Measurements from ENCODE around the gene ARHGAP12. TPM values are rescaled to one million over a fixed set of nuclear protein-coding genes. Genes with fewer than 3 reads are reported as not detected.

Gene ARHGAP12
- polyA plus RNA-seq, 1 of the 3 experiments (the other 2 are of a cell fraction), result 8.6 TPM

DNA sequence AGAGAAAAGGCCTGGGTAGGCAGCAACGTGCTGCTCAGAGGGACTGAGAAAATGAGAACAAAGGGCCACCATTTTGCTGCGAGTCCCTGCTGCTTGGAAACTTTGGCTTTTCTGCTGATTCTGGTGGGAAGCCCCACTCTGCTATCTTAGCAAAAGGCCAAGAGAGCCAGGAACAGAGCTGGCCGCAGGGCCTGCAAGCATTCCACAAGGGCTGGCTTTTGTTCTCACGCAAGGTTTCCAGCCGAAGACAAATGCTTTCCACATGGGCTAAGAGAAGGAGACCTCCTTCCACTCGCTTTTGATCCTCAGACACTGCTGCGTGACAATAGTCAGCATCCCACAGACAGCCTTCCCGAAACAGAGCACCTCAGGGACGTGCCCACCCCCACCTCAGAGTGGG is 163.1 kb downstream of the ARHGAP12 start:
- H2AFZ ChIP-seq (ENCODE audit: low read depth), result no peak overlapping the region
- H3K4me1 ChIP-seq (ENCODE audit: control insufficient read depth in 1 of 2, insufficient read depth in 2 of 2, low read depth in 1 of 2, low read length in 1 of 2), result peaks cover 5 to 9% of the 10 kb centered on the region in 2 experiments; a peak in 2 of 4 replicates

More for the DNA sequence above, 163.1 kb downstream of the ARHGAP12 start:
- Histone ChIP-seq H3K79me2 (ENCODE audit: insufficient read depth) (no peaks in the 10 kb centered on the region), H3K27me3 (ENCODE audit: insufficient read depth) (no peaks in the 10 kb centered on the region), H3K4me2 (no peak overlapping the region), H3K27ac (ENCODE audit: low read depth in 2 of 2, low read length in 1 of 2) (no peak overlapping the region), H4K20me1 (ENCODE audit: insufficient read depth) (no peaks in the 10 kb centered on the region), H3K4me3 (ENCODE audit: low read depth in 2 of 2, low read length in 1 of 2) (no peak overlapping the region), H3F3A (replicated peaks; ENCODE audit: insufficient read depth) (peaks cover 30% of the 10 kb centered on the region), H3K9me3 (no peaks in the 10 kb centered on the region), H3K9me2 (no peaks in the 10 kb centered on the region), H3K9ac (no peak overlapping the region), H3K36me3 (replicated peaks in 1 of 2; ENCODE audit: control insufficient read depth in 1 of 2, insufficient read depth in 2 of 2, low read length in 1 of 2) (no peaks in the 10 kb centered on the region)
- DNase-seq, result no peak
- no peak for TF ChIP-seq RAD21 (IDR thresholded peaks at IDR 0.05; ENCODE audit: low read length)
- TF ChIP-seq JUND (IDR thresholded peaks at IDR 0.05), result no peak
- TF ChIP-seq, protein P1, sequence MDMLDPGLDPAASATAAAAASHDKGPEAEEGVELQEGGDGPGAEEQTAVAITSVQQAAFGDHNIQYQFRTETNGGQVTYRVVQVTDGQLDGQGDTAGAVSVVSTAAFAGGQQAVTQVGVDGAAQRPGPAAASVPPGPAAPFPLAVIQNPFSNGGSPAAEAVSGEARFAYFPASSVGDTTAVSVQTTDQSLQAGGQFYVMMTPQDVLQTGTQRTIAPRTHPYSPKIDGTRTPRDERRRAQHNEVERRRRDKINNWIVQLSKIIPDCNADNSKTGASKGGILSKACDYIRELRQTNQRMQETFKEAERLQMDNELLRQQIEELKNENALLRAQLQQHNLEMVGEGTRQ (IDR thresholded peaks at IDR 0.05; ENCODE audit: borderline replicate concordance, low read depth, low read length), result no peak
- TF ChIP-seq FOSL2 (IDR thresholded peaks at IDR 0.05; ENCODE audit: borderline replicate concordance, low read depth), result no peak
- no peak for TF ChIP-seq EP300 (IDR thresholded peaks at IDR 0.05; ENCODE audit: borderline replicate concordance in 1 of 2, low read depth in 1 of 2, low read length in 1 of 2)
- no peak for TF ChIP-seq TEAD4 (IDR thresholded peaks at IDR 0.05; ENCODE audit: borderline replicate concordance, insufficient read depth)
- TF ChIP-seq MEF2A (IDR thresholded peaks at IDR 0.05; ENCODE audit: borderline replicate concordance, low read depth), result no peak
- no peak for TF ChIP-seq CTCF (IDR thresholded peaks at IDR 0.05)
- no peak for TF ChIP-seq SMC3 (IDR thresholded peaks at IDR 0.05; ENCODE audit: low read depth, low read length)
- no peak for TF ChIP-seq FOXJ3 (CRISPR knock-in tag; IDR thresholded peaks at IDR 0.05)
- TF ChIP-seq ELF1 (IDR thresholded peaks at IDR 0.05), result no peak
- TF ChIP-seq, protein P2, sequence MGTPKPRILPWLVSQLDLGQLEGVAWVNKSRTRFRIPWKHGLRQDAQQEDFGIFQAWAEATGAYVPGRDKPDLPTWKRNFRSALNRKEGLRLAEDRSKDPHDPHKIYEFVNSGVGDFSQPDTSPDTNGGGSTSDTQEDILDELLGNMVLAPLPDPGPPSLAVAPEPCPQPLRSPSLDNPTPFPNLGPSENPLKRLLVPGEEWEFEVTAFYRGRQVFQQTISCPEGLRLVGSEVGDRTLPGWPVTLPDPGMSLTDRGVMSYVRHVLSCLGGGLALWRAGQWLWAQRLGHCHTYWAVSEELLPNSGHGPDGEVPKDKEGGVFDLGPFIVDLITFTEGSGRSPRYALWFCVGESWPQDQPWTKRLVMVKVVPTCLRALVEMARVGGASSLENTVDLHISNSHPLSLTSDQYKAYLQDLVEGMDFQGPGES (IDR thresholded peaks at IDR 0.05; ENCODE audit: low read depth, low read length), result no peak
- TF ChIP-seq RFX5 (IDR thresholded peaks at IDR 0.05; ENCODE audit: low read length), result no peak
- TF ChIP-seq NRF1 (IDR thresholded peaks at IDR 0.05; ENCODE audit: low read depth, low read length), result no peak
- TF ChIP-seq GABPA (IDR thresholded peaks at IDR 0.05; ENCODE audit: low read depth), result no peak
- TF ChIP-seq, protein P3, sequence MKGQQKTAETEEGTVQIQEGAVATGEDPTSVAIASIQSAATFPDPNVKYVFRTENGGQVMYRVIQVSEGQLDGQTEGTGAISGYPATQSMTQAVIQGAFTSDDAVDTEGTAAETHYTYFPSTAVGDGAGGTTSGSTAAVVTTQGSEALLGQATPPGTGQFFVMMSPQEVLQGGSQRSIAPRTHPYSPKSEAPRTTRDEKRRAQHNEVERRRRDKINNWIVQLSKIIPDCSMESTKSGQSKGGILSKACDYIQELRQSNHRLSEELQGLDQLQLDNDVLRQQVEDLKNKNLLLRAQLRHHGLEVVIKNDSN (IDR thresholded peaks at IDR 0.05; ENCODE audit: borderline replicate concordance, low read depth), result no peak
- TF ChIP-seq EZH2phosphoT487 (IDR thresholded peaks at IDR 0.05; ENCODE audit: borderline replicate concordance, low read depth), result no peak
- WGBS (ENCODE audit: low lambda C conversion rate), result 81% methylated on average over 4 of the region's 9 CpGs
- ChIA-PET POLR2A (no interaction called here), CTCF (no interaction called here)
